IMR-90 (cell line): ENCODE results near the gene AEN. TPM values are rescaled to one million over a fixed set of nuclear protein-coding genes. Genes with fewer than 3 reads are reported as not detected.

ENCODE experiments used
- FOS ChIP-seq: fragments of 150-350 bp; IDR thresholded peaks from 2 replicates; pipeline ENCODE4 v1.6.1; 2016; ENCODE audit warnings: low read depth, low read length
- MXI1 ChIP-seq: IDR thresholded peaks from 2 replicates; pipeline ENCODE4 v1.6.1; 2012; ENCODE audit warnings: low read depth, mild to moderate bottlenecking, low read length, moderate library complexity, borderline replicate concordance
- POLR2A ChIP-seq: IDR thresholded peaks from 2 replicates; pipeline ENCODE4 v1.6.1; 2012; ENCODE audit warnings: mild to moderate bottlenecking, low read depth, low read length
- RAD21 ChIP-seq: IDR thresholded peaks from 2 replicates; pipeline ENCODE4 v1.6.1; 2012; ENCODE audit warnings: low read length, improper control_type of control experiment
- polyA plus RNA-seq, 3 experiments: library from polyadenylated mRNA; depleted of rRNA; stranded (reverse); fragments of >200 nt; gene quantifications; 2 replicates each; pipeline ENCODE4 v1.2.3, GENCODE V29; 2012; ENCODE audit warnings: low replicate concordance in 1 of 3
- total RNA-seq: library from RNA; depleted of rRNA; stranded (reverse); fragments of >200 nt; gene quantifications from 2 replicates; pipeline ENCODE4 v1.2.3, GENCODE V29; 2012

Gene AEN
- total and polyA plus RNA-seq, 2 of the 4 experiments (the other 2 are of a cell fraction) = 48.6 to 85.5 TPM

DNA sequence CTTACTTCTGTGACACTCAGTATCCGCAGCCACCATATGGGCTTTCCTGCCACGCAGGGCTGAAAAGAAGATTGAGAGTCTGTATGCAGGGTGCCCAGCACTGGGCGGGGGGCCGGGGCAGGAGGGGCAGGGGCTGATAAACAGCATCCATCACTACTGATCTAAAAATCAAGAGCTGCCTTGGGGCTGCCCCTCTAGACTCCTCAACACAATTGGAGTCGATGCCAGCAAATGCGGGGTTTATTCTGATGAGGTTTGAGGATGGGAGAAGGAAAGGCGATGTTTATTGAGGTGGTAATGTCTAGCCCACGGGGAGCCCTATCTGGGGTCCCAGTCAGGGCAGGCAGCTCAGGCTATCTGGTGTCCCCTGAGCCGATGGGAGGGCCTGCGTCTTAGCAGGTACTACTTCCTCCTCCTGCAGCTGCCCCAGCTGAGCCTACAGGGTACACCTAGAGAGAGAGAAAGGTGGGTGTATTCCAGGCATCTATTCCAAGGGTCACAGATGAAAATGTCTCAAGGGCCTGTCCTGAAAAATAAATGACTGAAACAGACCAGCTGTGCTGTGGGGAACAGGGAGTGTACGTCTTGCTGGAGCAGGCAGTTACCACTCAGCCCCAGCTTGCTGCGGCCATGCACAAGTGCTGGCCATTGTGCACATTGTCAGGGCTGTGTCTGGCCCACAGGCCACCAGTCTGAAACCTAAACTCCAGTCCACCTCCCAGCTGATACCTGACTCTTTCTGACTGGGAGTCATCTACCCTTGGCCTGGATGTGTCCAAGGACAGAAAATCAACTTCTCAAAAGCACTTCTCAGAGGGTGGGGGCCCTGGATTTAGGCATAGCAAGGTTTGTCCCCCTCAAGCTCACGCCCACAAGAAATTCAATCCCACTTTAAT lies 37.2 kb downstream of the AEN start (continued):
- no peak for TF ChIP-seq MXI1
- no peak for TF ChIP-seq POLR2A
- no peak for TF ChIP-seq FOS
- no peak for TF ChIP-seq RAD21
